GM12878 (cell line): ENCODE data around the gene CLCN7.

ENCODE experiments used
- ATF3 ChIP-seq: IDR thresholded peaks from 2 replicates; pipeline ENCODE4 v1.6.1; 2011; ENCODE audit warnings: low read depth, mild to moderate bottlenecking, low read length, moderate library complexity, borderline replicate concordance; ENCODE audit errors: extremely low read depth
- CHD4 ChIP-seq: fragments of 200-600 bp; sonication (generic); IDR thresholded peaks from 2 replicates; pipeline ENCODE4 v1.6.1; 2016; ENCODE audit warnings: mild to moderate bottlenecking
- CTCF ChIP-seq, 3 experiments: IDR thresholded peaks in 2 of 3; conservative IDR thresholded peaks in 1 of 3; 2 replicates each; pipeline ENCODE4 v1.5.1; 2011; ENCODE audit warnings: low read depth in 3 of 3, low read length in 3 of 3, mild to moderate bottlenecking in 3 of 3, control low read depth in 2 of 3, moderate library complexity in 2 of 3, inconsistent platforms in 1 of 3, mixed read lengths in 1 of 3; ENCODE audit not compliant: control insufficient read depth in 2 of 3, insufficient read depth in 1 of 3; ENCODE audit errors: extremely low read depth in 1 of 3
- HDAC6 ChIP-seq: fragments of 200-600 bp; sonication (generic); IDR thresholded peaks from one replicate; pipeline ENCODE4 v1.8.0; 2017; ENCODE audit warnings: antibody characterized with exemption; ENCODE audit not compliant: unreplicated experiment
- MAX ChIP-seq: IDR thresholded peaks from 2 replicates; pipeline ENCODE4 v1.6.1; 2012; ENCODE audit warnings: low read depth, low read length, improper control_type of control experiment
- NBN ChIP-seq: fragments of 450-650 bp; IDR thresholded peaks from 2 replicates; pipeline ENCODE4 v1.6.1; 2016
- SMC3 ChIP-seq: IDR thresholded peaks from 2 replicates; pipeline ENCODE4 v1.6.1; 2011; ENCODE audit warnings: low read length, improper control_type of control experiment, borderline replicate concordance
- YY1 ChIP-seq: IDR thresholded peaks from 2 replicates; pipeline ENCODE4 v1.6.1; 2011; ENCODE audit warnings: low read depth, mild to moderate bottlenecking, low read length

GRCh38 chr16:1425616-1426370 is 49.0 kb downstream of the CLCN7 start:
- no peak for TF ChIP-seq ATF3
- TF ChIP-seq CTCF (IDR thresholded peaks at IDR 0.05 in 2 of 3, conservative IDR thresholded peaks at IDR 0.05 in 1 of 3; ENCODE audit: control insufficient read depth in 2 of 3, extremely low read depth in 1 of 3, insufficient read depth in 1 of 3, low read depth in 3 of 3, low read length in 3 of 3): no peak
- no peak for TF ChIP-seq NBN
- no peak for TF ChIP-seq SMC3
- no peak for TF ChIP-seq YY1
- no peak for TF ChIP-seq MAX
- no peak for TF ChIP-seq HDAC6
- TF ChIP-seq CHD4: no peak
